C4-2B (cell line): ENCODE measurements around the gene IKZF2.

Experiments
- CTCF ChIP-seq: fragments of 450-650 bp; conservative IDR thresholded peaks from 2 replicates; pipeline ENCODE4 v1.5.1; 2017; ENCODE audit warnings: mild to moderate bottlenecking
- ZFX ChIP-seq: fragments of 450-650 bp; IDR thresholded peaks from 2 replicates; pipeline ENCODE4 v1.6.1; 2017

GRCh38 chr2:213149949-213150314, 1.5 kb downstream of the IKZF2 start:
- TF ChIP-seq CTCF (no peak), ZFX (no peak)
